Mucosa of rectum (tissue), 2 donors: Measurements from ENCODE around the gene FBXO45.
"Not testable (repeated sequence)": the region's sequence is repeated elsewhere in the genome, so short reads cannot be mapped to it uniquely, and the experiment has no call there.

ENCODE experiments used
- H3K27ac ChIP-seq, 2 donors: one replicate each; pipeline ENCODE4 v1.7.0; 2013; ENCODE audit warnings: inconsistent platforms in 2 of 2, low read depth in 2 of 2, low read length in 2 of 2
- H3K27me3 ChIP-seq, 2 donors: one replicate each; pipeline ENCODE4 v1.7.0; 2013; ENCODE audit warnings: low read length in 2 of 2; ENCODE audit not compliant: control insufficient read depth in 2 of 2, insufficient read depth in 2 of 2
- H3K36me3 ChIP-seq, 2 donors: one replicate each; pipeline ENCODE4 v1.7.0; 2013; ENCODE audit warnings: low read length in 2 of 2; ENCODE audit not compliant: control insufficient read depth in 2 of 2, insufficient read depth in 2 of 2
- H3K4me1 ChIP-seq, 2 donors: one replicate each; pipeline ENCODE4 v1.7.0; 2013; ENCODE audit warnings: low read length in 2 of 2, mild to moderate bottlenecking in 1 of 2; ENCODE audit not compliant: control insufficient read depth in 2 of 2, insufficient read depth in 2 of 2
- H3K4me3 ChIP-seq, 2 donors: one replicate each; pipeline ENCODE4 v1.7.0; 2013; ENCODE audit warnings: low read length in 2 of 2
- H3K9ac ChIP-seq, 2 donors: one replicate each; pipeline ENCODE4 v1.7.0; 2013; ENCODE audit warnings: low read length in 2 of 2, low read depth in 1 of 2, mild to moderate bottlenecking in 1 of 2
- H3K9me3 ChIP-seq, 2 donors: one replicate each; pipeline ENCODE4 v1.7.0; 2013; ENCODE audit warnings: low read length in 2 of 2; ENCODE audit not compliant: control insufficient read depth in 2 of 2
- donor health status: healthy.
- donor health status: Normal muscosa, but diverticular disease.

FBXO45 gene

DNA sequence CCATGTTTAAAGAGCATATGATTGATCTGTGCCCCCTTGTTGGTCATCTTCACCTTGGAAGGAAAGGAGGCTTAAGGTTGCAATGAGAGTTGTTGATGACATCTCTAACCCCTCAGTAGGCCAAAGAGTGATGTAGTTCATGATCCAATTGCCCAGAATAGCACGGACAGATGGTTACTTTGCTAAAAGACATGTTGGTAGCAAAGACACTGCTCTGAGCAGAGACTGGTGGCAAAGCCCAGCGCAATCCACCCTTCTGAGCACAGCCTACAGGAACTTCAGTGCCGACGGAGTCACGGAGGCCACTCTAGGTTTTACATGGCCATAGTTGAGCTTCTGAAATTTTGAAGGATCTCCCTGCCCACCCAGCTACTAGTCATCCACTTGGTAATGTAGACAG, 21.8 kb downstream of the FBXO45 start:
- peaks cover 5 to 10% of the 10 kb centered on the region in 2 donors for H3K36me3 ChIP-seq
- H3K27ac ChIP-seq: no peak overlapping the region
- no peak overlapping the region for H3K9ac ChIP-seq
- no peak overlapping the region for H3K4me3 ChIP-seq
- no peaks in the 10 kb centered on the region for H3K4me1 ChIP-seq
- no peaks in the 10 kb centered on the region for H3K9me3 ChIP-seq
- no peaks in the 10 kb centered on the region for H3K27me3 ChIP-seq

DNA sequence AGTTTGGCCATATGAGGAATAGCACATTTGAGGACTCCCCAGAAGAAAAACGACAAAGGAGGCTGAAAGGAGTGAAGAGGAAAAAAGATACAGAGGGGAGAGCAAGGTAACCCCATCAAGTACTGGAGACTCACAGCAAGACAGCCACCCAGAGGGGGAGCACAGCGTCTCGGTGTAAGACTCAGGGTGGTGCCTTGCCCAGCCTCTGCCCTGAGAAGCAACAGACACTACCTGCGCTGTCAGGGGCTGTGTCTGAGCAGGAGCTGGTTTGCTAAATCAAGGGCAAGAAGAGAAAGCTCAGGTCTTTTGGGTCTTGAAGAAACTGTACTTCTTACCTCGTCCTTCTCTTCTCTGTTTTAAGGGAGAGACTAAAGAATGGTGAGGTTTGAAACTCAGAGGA, 27.9 kb downstream of the FBXO45 start:
- Histone ChIP-seq H3K27me3 (peaks cover 0 to 4% of the 10 kb centered on the region in 2 donors), H3K9me3 (no peaks in the 10 kb centered on the region), H3K4me3 (no peak overlapping the region), H3K9ac (no peak overlapping the region), H3K27ac (no peak overlapping the region), H3K4me1 (no peaks in the 10 kb centered on the region), H3K36me3 (no peaks in the 10 kb centered on the region)

DNA sequence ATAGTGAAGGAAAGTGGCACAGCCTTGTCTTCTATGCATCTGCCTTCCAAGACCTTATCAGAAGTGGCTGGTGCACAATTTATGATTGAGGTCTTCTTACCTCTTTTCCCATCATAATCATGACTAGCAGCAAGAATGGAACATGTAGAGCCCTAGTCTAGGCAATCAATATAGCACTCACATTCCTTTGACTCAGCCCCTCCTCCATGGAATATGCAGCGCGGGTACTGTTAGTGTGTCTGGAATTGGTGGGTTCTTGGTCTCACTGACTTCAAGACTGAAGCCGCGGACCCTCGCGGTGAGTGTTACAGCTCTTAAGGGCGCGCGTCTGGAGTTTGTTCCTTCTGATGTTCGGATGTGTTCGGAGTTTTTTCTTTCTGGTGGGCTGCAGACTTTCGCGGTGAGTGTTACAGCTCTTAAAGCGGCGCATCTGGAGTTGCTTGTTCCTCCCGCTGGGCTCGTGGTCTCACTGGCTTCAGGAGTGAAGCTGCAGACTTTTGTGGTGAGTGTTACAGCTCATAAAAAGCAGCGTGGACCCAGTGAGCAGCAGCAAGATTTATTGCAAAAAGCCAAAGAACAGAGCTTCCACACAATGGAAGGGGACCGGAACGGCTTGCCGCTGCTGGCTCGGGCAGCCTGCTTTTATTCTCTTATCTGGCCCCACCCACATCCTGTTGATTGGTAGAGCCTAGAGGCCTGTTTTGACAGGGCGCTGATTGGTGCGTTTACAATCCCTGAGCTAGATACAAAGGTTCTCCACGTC, 29.7 kb downstream of the FBXO45 start:
- H3K9ac ChIP-seq, H3K9me3 ChIP-seq, H3K4me3 ChIP-seq, H3K4me1 ChIP-seq, H3K27me3 ChIP-seq, H3K27ac ChIP-seq, H3K36me3 ChIP-seq: not testable (repeated sequence)

DNA sequence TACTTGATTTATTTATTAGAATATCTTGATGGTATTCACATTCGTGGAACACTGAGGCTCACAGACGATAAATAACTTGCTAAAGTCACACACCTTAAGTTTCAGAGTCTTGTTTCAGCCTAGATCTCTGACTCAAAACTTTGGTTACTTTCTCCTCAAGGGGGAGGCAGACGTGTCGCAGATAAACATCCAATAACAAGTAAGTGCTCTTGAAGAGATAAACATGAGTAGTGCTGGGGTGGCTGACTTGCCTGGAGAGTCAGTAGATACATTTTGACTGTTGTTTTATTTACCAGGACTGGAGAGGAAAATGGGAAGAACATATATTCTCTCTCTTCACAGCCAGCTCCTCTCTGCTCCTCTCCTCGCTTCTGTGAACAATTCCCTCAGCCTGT, 31.3 kb downstream of the FBXO45 start:
- Histone ChIP-seq H3K27me3 (peaks cover 0 to 4% of the 10 kb centered on the region in 2 donors), H3K4me1 (no peaks in the 10 kb centered on the region), H3K9me3 (no peaks in the 10 kb centered on the region), H3K9ac (no peak overlapping the region), H3K36me3 (no peaks in the 10 kb centered on the region), H3K27ac (no peak overlapping the region), H3K4me3 (no peak overlapping the region)

DNA sequence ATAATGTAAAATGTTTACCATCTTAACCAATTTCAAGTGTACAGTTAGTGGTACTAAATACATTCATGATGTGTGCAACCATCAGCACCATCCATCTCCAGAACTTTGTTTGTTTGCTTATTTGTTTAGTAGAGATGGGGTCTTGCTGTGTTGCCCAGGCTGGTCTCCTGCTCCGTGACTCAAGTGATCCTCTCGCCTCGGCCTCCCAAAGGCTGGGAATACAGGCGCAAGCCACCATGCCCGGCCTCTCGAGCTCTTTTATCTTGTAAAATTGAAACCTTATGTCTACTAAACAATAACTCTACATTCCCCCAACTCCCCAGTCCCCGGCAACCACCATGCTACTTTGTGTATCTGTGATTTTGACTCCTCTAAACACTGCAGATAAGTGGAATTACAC, 31.9 kb downstream of the FBXO45 start:
- H3K36me3 ChIP-seq: no peaks in the 10 kb centered on the region
- H3K9ac ChIP-seq: no peak overlapping the region
- no peaks in the 10 kb centered on the region for H3K4me1 ChIP-seq
- peaks cover 0 to 4% of the 10 kb centered on the region in 2 donors for H3K27me3 ChIP-seq
- H3K27ac ChIP-seq: no peak overlapping the region
- H3K9me3 ChIP-seq: no peaks in the 10 kb centered on the region
- H3K4me3 ChIP-seq: no peak overlapping the region

DNA sequence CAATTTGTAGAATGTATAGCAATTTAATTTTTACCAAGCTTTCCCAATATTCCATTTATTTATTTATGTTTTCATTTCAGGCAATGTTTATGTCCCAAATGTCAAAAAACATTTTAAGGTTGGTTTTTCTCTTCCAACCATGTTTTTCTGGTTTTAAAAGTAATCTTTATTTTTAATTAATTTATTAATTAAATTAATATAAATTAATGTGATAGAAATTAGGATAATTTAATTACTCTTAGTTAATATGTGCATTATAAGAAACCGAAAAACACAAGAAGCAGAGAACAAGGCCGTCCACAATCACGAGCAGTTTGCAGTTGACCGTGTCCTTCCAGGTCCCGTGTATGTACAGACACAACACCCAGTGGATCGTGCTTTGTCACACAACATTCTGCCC, 34.2 kb downstream of the FBXO45 start:
- Histone ChIP-seq H3K27ac (no peak overlapping the region), H3K9ac (no peak overlapping the region), H3K27me3 (no peaks in the 10 kb centered on the region), H3K9me3 (no peaks in the 10 kb centered on the region), H3K36me3 (no peaks in the 10 kb centered on the region), H3K4me1 (no peaks in the 10 kb centered on the region), H3K4me3 (no peak overlapping the region)

DNA sequence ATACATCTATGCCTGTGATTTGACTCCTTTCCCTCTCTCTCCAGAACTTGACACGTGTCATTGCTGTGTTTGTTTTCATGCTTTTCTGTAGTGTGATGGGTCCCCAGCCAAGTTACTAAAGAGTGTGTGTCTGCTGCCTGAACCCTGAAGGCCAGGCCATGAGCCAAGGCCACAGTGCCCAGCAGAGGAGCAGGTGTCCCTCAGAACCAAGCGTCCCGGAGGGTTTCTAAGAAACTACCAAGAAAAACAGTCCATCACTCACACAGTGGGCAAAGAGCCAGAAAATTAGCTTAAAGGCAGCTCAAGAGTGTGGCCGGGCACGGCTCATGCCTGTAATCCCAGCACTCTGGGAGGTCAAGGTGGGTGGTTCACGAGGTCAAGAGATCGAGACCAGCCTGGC, 35.2 kb downstream of the FBXO45 start:
- Histone ChIP-seq H3K9ac (no peak overlapping the region), H3K9me3 (no peaks in the 10 kb centered on the region), H3K36me3 (no peaks in the 10 kb centered on the region), H3K4me3 (no peak overlapping the region), H3K4me1 (no peaks in the 10 kb centered on the region), H3K27me3 (no peaks in the 10 kb centered on the region), H3K27ac (no peak overlapping the region)

DNA sequence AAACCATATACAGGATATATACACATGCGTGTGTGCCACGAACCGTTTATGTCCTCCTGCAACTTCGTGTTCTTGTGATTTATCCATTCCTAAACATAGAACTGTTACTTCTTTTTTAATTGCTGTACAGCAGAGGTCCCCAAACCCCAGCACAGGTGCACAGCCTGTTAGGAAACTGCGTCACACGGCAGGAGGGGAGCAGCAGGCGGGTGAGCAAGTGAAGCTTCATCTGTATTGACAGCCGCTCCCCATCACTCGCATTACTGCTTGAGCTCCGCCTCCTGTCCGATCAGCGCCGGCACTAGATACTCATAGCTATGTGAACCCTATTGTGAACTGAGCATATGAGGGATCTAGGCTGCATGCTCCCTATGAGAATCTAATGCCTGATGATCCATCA, 36.1 kb downstream of the FBXO45 start:
- Histone ChIP-seq H3K27ac (no peak overlapping the region), H3K4me1 (peaks cover 0 to 2% of the 10 kb centered on the region in 2 donors), H3K9ac (no peak overlapping the region), H3K9me3 (no peaks in the 10 kb centered on the region), H3K4me3 (no peak overlapping the region), H3K27me3 (no peaks in the 10 kb centered on the region), H3K36me3 (no peaks in the 10 kb centered on the region)

DNA sequence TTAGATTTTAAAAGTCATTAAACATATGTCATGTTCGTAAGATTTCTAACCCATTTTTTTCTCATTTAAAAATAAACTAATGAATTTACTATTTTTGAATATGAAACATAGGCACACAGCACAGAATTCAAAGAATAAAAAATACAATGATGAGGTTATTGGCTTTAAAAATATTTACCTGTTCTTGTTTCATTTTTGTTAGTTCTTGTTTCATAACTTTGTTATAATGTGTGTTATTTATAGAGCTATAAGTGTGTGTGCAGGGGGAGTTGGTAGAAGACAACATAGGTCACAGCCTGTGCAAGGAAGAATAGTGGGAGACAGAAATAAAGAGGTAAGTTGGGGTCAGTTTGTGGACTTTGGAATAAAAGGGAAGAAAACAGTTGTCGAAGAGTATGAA, 40.2 kb downstream of the FBXO45 start:
- Histone ChIP-seq H3K36me3 (no peaks in the 10 kb centered on the region), H3K4me1 (peaks cover 7 to 14% of the 10 kb centered on the region in 2 donors), H3K9ac (no peak overlapping the region), H3K4me3 (no peak overlapping the region), H3K27ac (no peak overlapping the region), H3K9me3 (no peaks in the 10 kb centered on the region), H3K27me3 (no peaks in the 10 kb centered on the region)

DNA sequence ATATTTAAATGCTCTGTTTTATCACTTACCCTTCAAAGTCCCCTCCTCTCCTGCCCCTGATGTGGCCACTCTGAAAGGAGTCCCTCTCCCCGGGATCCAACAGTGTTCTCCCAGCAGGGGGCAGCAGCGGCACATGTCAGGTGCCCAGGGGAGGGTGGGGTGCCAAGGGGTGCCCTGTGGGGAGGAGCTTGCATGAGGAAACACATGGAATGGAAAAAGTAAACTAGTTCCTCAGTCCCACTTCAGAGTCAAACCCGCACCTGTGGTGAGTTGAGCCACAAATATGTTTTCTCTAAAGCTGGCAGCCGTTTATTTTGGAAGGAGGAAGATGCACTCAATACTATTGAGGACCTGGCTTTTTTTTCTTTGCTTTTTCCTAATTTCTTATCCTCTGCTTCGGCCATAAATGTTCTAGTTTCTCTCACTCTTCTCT, 40.9 kb downstream of the FBXO45 start:
- H3K9ac ChIP-seq: no peak overlapping the region
- no peaks in the 10 kb centered on the region for H3K9me3 ChIP-seq
- H3K4me3 ChIP-seq: no peak overlapping the region
- peak overlapping the region in 1 of 2 donors; percentile 18 for H3K27ac ChIP-seq
- peaks cover 7 to 14% of the 10 kb centered on the region in 2 donors for H3K4me1 ChIP-seq
- no peaks in the 10 kb centered on the region for H3K27me3 ChIP-seq
- no peaks in the 10 kb centered on the region for H3K36me3 ChIP-seq
